HepG2 (cell line): ENCODE data around the gene JMJD7. TPM values are rescaled to one million over a fixed set of nuclear protein-coding genes. Genes with fewer than 3 reads are reported as not detected.

Experiments used
- ATAC-seq: fragments of 200-7000 bp; cut with Tn5 transposase; 3 replicates; pipeline ENCODE4 v1.9.1; 2020; ENCODE audit warnings: mild to moderate bottlenecking, moderate library complexity
- BruUV-seq: library from RNA; stranded (reverse); fragments of 400-500 nt; replicated peaks from 2 replicates; lab custom pipeline; 2021; lab: Mats Ljungman, UMichigan
- CTCF ChIA-PET: fragments of 300-600 bp; formaldehyde crosslinking; extraction: SDS; loops from one replicate; lab custom pipeline; 2021; ENCODE audit warnings: low total read pairs, inconsistent platforms, low intra/inter-chr PET ratio; lab: Yijun Ruan, JAX
- POLR2A ChIA-PET: fragments of 350-600 bp; sonication (Branson Sonifier 250); formaldehyde crosslinking; loops from one replicate; lab custom pipeline; 2020; ENCODE audit warnings: antibody characterized with exemption, inconsistent platforms; lab: Yijun Ruan, JAX
- DNase-seq: peaks from one replicate; pipeline ENCODE4 v3.0.0-alpha.2; 2015; ENCODE audit warnings: low spot score
- FAIRE-seq: peaks from 3 replicates; lab custom pipeline; 2011; peaks lifted over from hg19 to GRCh38; lab: Jason Lieb, UNC
- H2AFZ ChIP-seq: one replicate; pipeline ENCODE4 v1.6.1; 2011; ENCODE audit warnings: low read length, inconsistent platforms
- H3K27ac ChIP-seq: fragments of 300-600 bp; 3 replicates; pipeline ENCODE4 v1.8.0; 2011; ENCODE audit warnings: mixed run types, mild to moderate bottlenecking, mixed read lengths, low read length, inconsistent platforms; ENCODE audit not compliant: insufficient read depth; ENCODE audit errors: extremely low read length
- H3K27me3 ChIP-seq, 2 experiments: fragments of 200-600 bp in 1 of 2; 2 replicates in 1 of 2; 3 replicates in 1 of 2; pipeline versions ENCODE4 v1.6.0 to v1.8.0; 2011; ENCODE audit warnings: low read length in 2 of 2, mild to moderate bottlenecking in 2 of 2, moderate library complexity in 2 of 2, inconsistent platforms in 1 of 2; ENCODE audit not compliant: insufficient read depth in 2 of 2, control insufficient read depth in 1 of 2
- H3K36me3 ChIP-seq, 2 experiments: fragments of 200-600 bp in 1 of 2; replicated peaks in 1 of 2; 2 replicates in 1 of 2; 3 replicates in 1 of 2; pipeline versions ENCODE4 v1.5.1 to v1.8.0; 2011; ENCODE audit warnings: low read length in 2 of 2, inconsistent platforms in 1 of 2; ENCODE audit not compliant: insufficient read depth in 2 of 2, control insufficient read depth in 1 of 2
- H3K4me1 ChIP-seq: 2 replicates; pipeline ENCODE4 v1.5.1; 2012; ENCODE audit warnings: low read length, inconsistent platforms; ENCODE audit not compliant: insufficient read depth
- H3K4me2 ChIP-seq: 2 replicates; pipeline ENCODE4 v1.6.0; 2011; ENCODE audit warnings: low read depth, low read length, inconsistent platforms
- H3K4me3 ChIP-seq, 3 experiments: fragments of 200-600 bp in 1 of 3; sonication (generic), shearing (Covaris generic) in 1 of 3; replicated peaks in 1 of 3; 2 replicates each; pipeline ENCODE4 v1.5.1; 2011 to 2016; ENCODE audit warnings: low read length in 3 of 3, inconsistent platforms in 2 of 3, low read depth in 2 of 3, mild to moderate bottlenecking in 2 of 3, control low read depth in 1 of 3, mixed read lengths in 1 of 3; ENCODE audit not compliant: insufficient read depth in 1 of 3
- H3K79me2 ChIP-seq: one replicate; pipeline ENCODE4 v1.6.1; 2011; ENCODE audit warnings: low read length, inconsistent platforms; ENCODE audit not compliant: insufficient read depth
- H3K9ac ChIP-seq: 2 replicates; pipeline ENCODE4 v1.6.0; 2011; ENCODE audit warnings: mild to moderate bottlenecking, low read depth, low read length, inconsistent platforms; ENCODE audit not compliant: insufficient read depth
- H3K9me3 ChIP-seq: 2 replicates; pipeline ENCODE4 v1.5.1; 2012; ENCODE audit warnings: mild to moderate bottlenecking, low read length
- H4K20me1 ChIP-seq: 2 replicates; pipeline ENCODE4 v1.6.0; 2011; ENCODE audit warnings: inconsistent platforms, mild to moderate bottlenecking, low read length, moderate library complexity; ENCODE audit not compliant: insufficient read depth
- CHCHD3 ChIP-seq: sonication (generic); formaldehyde crosslinking; IDR thresholded peaks from 2 replicates; pipeline ENCODE4 v1.8.0; 2022; ENCODE audit warnings: mild to moderate bottlenecking, missing genetic modification reagents, moderate library complexity
- DR1 ChIP-seq: sonication (generic); formaldehyde crosslinking; IDR thresholded peaks from 2 replicates; pipeline ENCODE4 v1.8.0; 2021; ENCODE audit warnings: mild to moderate bottlenecking, missing genetic modification reagents, inconsistent platforms
- ETV6 ChIP-seq: sonication (generic); formaldehyde crosslinking; conservative IDR thresholded peaks from 2 replicates; pipeline ENCODE4 v1.4.0; 2020; ENCODE audit warnings: missing genetic modification reagents
- GLI4 ChIP-seq: sonication (generic); formaldehyde crosslinking; IDR thresholded peaks from 2 replicates; pipeline ENCODE4 v1.5.1; 2020; ENCODE audit warnings: missing genetic modification reagents, mild to moderate bottlenecking, moderate library complexity, borderline replicate concordance
- KDM2A ChIP-seq: sonication (generic); formaldehyde crosslinking; IDR thresholded peaks from 2 replicates; pipeline ENCODE4 v1.4.0; 2020; ENCODE audit warnings: low read depth, missing genetic modification reagents, borderline replicate concordance
- MYC ChIP-seq: sonication (generic); formaldehyde crosslinking; IDR thresholded peaks from 2 replicates; pipeline ENCODE4 v1.9.0; 2021; ENCODE audit warnings: missing genetic modification reagents, borderline replicate concordance
- NCOA2 ChIP-seq: sonication (generic); formaldehyde crosslinking; IDR thresholded peaks from 2 replicates; pipeline ENCODE4 v1.8.0; 2022; ENCODE audit warnings: inconsistent platforms
- NR2F1 ChIP-seq, 2 experiments: fragments of 450-650 bp in 1 of 2; formaldehyde crosslinking in 1 of 2; IDR thresholded peaks; 2 replicates each; pipeline versions ENCODE4 v1.5.0 to v1.6.1; 2016 to 2020; ENCODE audit warnings: mild to moderate bottlenecking in 1 of 2, missing compliant biosample characterization in 1 of 2, missing genetic modification reagents in 1 of 2, moderate library complexity in 1 of 2
- SCMH1 ChIP-seq: sonication (generic); formaldehyde crosslinking; IDR thresholded peaks from 2 replicates; pipeline ENCODE4 v1.9.0; 2021; ENCODE audit warnings: missing genetic modification reagents, mild to moderate bottlenecking, borderline replicate concordance
- THAP11 ChIP-seq: IDR thresholded peaks from 2 replicates; pipeline ENCODE4 v1.6.1; 2016; ENCODE audit warnings: missing biosample characterization, missing genetic modification reagents
- ZNF282 ChIP-seq: fragments of 450-650 bp; IDR thresholded peaks from 2 replicates; pipeline ENCODE4 v1.6.1; 2018; ENCODE audit not compliant: partially characterized antibody
- ZNF333 ChIP-seq: sonication (generic); formaldehyde crosslinking; IDR thresholded peaks from 2 replicates; pipeline ENCODE4 v1.4.0; 2020; ENCODE audit warnings: mild to moderate bottlenecking, missing genetic modification reagents, borderline replicate concordance
- ZNF563 ChIP-seq: sonication (generic); formaldehyde crosslinking; IDR thresholded peaks from 2 replicates; pipeline ENCODE4 v1.8.0; 2022; ENCODE audit warnings: mild to moderate bottlenecking, moderate library complexity, missing genetic modification reagents
- ZSCAN22 ChIP-seq: sonication (generic); formaldehyde crosslinking; IDR thresholded peaks from 2 replicates; pipeline ENCODE4 v1.4.0; 2020; ENCODE audit warnings: mild to moderate bottlenecking, missing genetic modification reagents
- WGBS: methylation state at CpG from one replicate; pipeline ENCODE4 v1.1.6; 2017; ENCODE audit warnings: low lambda C conversion rate; 5-methylcytosine and 5-hydroxymethylcytosine counted together
- in situ Hi-C: cut with HindIII; loops from 2 replicates; pipeline ENCODE4 v1.10.0; 2017; ENCODE audit warnings: low pct_unique_long_range_greater_than_20kb; ENCODE audit not compliant: extremely low pct_ligation_motif_present
- intact Hi-C: fragments of 100-400 bp; cut with micrococcal nuclease; formaldehyde crosslinking; loops from one replicate; pipeline ENCODE4 v1.10.0; 2022; ENCODE audit not compliant: unreplicated experiment
- polyA plus RNA-seq, 8 experiments: library from polyadenylated mRNA; depleted of rRNA in 3 of 8; stranded (reverse) in 7 of 8; unstranded in 1 of 8; fragments of >200 nt; fragmentation: Illumina TruSeq in 4 of 8; extraction: Trizol in 4 of 8; gene quantifications; 2 replicates each; pipeline versions ENCODE4 v1.2.1 to v1.2.3, GENCODE V29; 2011 to 2016; ENCODE audit warnings: low read depth in 4 of 8, missing spikeins in 1 of 8, mixed read lengths in 1 of 8; ENCODE audit not compliant: insufficient read depth in 1 of 8
- total RNA-seq, 5 experiments: library from RNA; depleted of rRNA; stranded (reverse); fragments of >200 nt; fragmentation: Illumina TruSeq; extraction: Trizol; gene quantifications; 2 replicates each; pipeline ENCODE4 v1.2.3, GENCODE V29; 2016; ENCODE audit warnings: low read depth in 1 of 5
- TF ChIP-seq, protein P1 (sequence below): sonication (generic); formaldehyde crosslinking; IDR thresholded peaks from 2 replicates; pipeline ENCODE4 v1.9.0; 2022; ENCODE audit warnings: missing genetic modification reagents, mild to moderate bottlenecking, borderline replicate concordance
- TF ChIP-seq, protein P2 (sequence below): sonication (generic); formaldehyde crosslinking; IDR thresholded peaks from 2 replicates; pipeline ENCODE4 v1.5.0; 2020; ENCODE audit warnings: missing genetic modification reagents, mild to moderate bottlenecking, borderline replicate concordance
- TF ChIP-seq, protein P3 (sequence below): sonication (generic); formaldehyde crosslinking; IDR thresholded peaks from 2 replicates; pipeline ENCODE4 v1.5.1; 2020; ENCODE audit warnings: missing genetic modification reagents, mild to moderate bottlenecking, borderline replicate concordance
- TF ChIP-seq, protein P4 (sequence below): sonication (generic); formaldehyde crosslinking; IDR thresholded peaks from 2 replicates; pipeline ENCODE4 v1.9.0; 2021; ENCODE audit warnings: missing genetic modification reagents, borderline replicate concordance

Gene JMJD7
- total and polyA plus RNA-seq, 2 of the 13 experiments (the other 11 are each of a cell fraction or from before 2014, with no cell fraction given) = 6.4 to 7.1 TPM

DNA sequence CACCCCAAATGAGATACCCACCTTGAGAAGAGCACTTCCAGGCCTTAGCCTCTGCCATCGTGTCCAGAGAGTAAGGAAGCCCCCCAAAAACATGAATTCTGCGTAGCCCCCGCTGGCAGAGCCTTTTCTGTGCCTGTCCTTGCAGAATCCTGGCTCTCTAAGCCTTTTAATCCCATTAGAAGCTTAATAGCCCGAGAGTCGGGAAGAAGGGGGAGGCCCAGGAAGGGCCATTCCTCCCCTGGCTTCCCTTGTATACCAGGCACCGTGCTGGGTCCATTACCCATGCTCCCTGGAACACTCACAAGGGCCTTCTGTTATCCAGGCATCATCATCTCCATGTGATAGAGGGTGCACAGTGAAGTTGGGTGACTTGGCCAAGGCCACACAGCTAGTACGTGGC is 58.8 kb downstream of the JMJD7 start:
- Histone ChIP-seq H2AFZ (no peak overlapping the region), H3K27me3 (peaks cover 6 to 57% of the 10 kb centered on the region in 2 experiments; a peak in 4 of 5 replicates), H3K27ac (no peak overlapping the region), H3K9me3 (no peaks in the 10 kb centered on the region), H3K4me1 (no peaks in the 10 kb centered on the region), H3K36me3 (no peaks in the 10 kb centered on the region), H3K4me2 (no peak overlapping the region), H4K20me1 (0 out of 2 replicates have a peak, but pooled peaks cover 3% of the 10 kb centered on the region), H3K4me3 (no peak overlapping the region), H3K79me2 (no peaks in the 10 kb centered on the region), H3K9ac (no peak overlapping the region)
- FAIRE-seq = no peak
- no TSS peak for BruUV-seq
- no peak for TF ChIP-seq ZNF333 (CRISPR knock-in tag)
- TF ChIP-seq NCOA2 = no peak
- TF ChIP-seq, protein P1, sequence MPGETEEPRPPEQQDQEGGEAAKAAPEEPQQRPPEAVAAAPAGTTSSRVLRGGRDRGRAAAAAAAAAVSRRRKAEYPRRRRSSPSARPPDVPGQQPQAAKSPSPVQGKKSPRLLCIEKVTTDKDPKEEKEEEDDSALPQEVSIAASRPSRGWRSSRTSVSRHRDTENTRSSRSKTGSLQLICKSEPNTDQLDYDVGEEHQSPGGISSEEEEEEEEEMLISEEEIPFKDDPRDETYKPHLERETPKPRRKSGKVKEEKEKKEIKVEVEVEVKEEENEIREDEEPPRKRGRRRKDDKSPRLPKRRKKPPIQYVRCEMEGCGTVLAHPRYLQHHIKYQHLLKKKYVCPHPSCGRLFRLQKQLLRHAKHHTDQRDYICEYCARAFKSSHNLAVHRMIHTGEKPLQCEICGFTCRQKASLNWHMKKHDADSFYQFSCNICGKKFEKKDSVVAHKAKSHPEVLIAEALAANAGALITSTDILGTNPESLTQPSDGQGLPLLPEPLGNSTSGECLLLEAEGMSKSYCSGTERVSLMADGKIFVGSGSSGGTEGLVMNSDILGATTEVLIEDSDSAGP (CRISPR knock-in tag) = no peak
- no peak for TF ChIP-seq ZNF563
- TF ChIP-seq KDM2A (CRISPR knock-in tag) = no peak
- no peak for TF ChIP-seq NR2F1 (CRISPR knock-in tag; IDR thresholded peaks at IDR 0.05)
- TF ChIP-seq CHCHD3 = no peak
- no peak for TF ChIP-seq ZNF282
- TF ChIP-seq ZSCAN22 (CRISPR knock-in tag) = no peak
- TF ChIP-seq DR1 (CRISPR knock-in tag) = no peak
- TF ChIP-seq MYC (CRISPR knock-in tag) = no peak
- TF ChIP-seq, protein P2, sequence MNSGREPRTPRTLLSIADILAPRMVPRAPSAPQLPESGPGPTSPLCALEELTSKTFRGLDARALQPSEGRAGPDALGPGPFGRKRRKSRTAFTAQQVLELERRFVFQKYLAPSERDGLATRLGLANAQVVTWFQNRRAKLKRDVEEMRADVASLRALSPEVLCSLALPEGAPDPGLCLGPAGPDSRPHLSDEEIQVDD (CRISPR knock-in tag) = no peak
- TF ChIP-seq, protein P3, sequence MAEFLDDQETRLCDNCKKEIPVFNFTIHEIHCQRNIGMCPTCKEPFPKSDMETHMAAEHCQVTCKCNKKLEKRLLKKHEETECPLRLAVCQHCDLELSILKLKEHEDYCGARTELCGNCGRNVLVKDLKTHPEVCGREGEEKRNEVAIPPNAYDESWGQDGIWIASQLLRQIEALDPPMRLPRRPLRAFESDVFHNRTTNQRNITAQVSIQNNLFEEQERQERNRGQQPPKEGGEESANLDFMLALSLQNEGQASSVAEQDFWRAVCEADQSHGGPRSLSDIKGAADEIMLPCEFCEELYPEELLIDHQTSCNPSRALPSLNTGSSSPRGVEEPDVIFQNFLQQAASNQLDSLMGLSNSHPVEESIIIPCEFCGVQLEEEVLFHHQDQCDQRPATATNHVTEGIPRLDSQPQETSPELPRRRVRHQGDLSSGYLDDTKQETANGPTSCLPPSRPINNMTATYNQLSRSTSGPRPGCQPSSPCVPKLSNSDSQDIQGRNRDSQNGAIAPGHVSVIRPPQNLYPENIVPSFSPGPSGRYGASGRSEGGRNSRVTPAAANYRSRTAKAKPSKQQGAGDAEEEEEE (CRISPR knock-in tag) = no peak
- no peak for TF ChIP-seq GLI4 (CRISPR knock-in tag)
- no peak for TF ChIP-seq ETV6 (CRISPR knock-in tag)
- TF ChIP-seq, protein P4, sequence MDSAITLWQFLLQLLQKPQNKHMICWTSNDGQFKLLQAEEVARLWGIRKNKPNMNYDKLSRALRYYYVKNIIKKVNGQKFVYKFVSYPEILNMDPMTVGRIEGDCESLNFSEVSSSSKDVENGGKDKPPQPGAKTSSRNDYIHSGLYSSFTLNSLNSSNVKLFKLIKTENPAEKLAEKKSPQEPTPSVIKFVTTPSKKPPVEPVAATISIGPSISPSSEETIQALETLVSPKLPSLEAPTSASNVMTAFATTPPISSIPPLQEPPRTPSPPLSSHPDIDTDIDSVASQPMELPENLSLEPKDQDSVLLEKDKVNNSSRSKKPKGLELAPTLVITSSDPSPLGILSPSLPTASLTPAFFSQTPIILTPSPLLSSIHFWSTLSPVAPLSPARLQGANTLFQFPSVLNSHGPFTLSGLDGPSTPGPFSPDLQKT (CRISPR knock-in tag) = no peak
- no peak for TF ChIP-seq SCMH1 (CRISPR knock-in tag)
- TF ChIP-seq THAP11 (CRISPR knock-in tag) = no peak
- intact Hi-C loops (no loop called here), in situ Hi-C loops (no loop called here)
- no peak for ATAC-seq
- no peak for DNase-seq
- WGBS = 25% methylated on average over 5 of the region's 7 CpGs
- POLR2A ChIA-PET = no interaction called here
- CTCF ChIA-PET = no interaction called here
